ENCODE results near the gene FOXRED1.

FOXRED1 gene

GRCh38 chr11:126293726-126294125 is 24.8 kb downstream of the FOXRED1 start:
- TF ChIP-seq, protein P1, sequence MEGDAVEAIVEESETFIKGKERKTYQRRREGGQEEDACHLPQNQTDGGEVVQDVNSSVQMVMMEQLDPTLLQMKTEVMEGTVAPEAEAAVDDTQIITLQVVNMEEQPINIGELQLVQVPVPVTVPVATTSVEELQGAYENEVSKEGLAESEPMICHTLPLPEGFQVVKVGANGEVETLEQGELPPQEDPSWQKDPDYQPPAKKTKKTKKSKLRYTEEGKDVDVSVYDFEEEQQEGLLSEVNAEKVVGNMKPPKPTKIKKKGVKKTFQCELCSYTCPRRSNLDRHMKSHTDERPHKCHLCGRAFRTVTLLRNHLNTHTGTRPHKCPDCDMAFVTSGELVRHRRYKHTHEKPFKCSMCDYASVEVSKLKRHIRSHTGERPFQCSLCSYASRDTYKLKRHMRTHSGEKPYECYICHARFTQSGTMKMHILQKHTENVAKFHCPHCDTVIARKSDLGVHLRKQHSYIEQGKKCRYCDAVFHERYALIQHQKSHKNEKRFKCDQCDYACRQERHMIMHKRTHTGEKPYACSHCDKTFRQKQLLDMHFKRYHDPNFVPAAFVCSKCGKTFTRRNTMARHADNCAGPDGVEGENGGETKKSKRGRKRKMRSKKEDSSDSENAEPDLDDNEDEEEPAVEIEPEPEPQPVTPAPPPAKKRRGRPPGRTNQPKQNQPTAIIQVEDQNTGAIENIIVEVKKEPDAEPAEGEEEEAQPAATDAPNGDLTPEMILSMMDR (IDR thresholded peaks at IDR 0.05), result no peak
- Histone ChIP-seq H3K9me3 (ENCODE audit: control insufficient read depth, low read length) (no peaks in the 10 kb centered on the region), H3K36me3 (ENCODE audit: control insufficient read depth, insufficient read depth, low read length) (no peaks in the 10 kb centered on the region), H3K4me3 (ENCODE audit: low read depth, low read length) (no peak overlapping the region), H3K4me1 (no peaks in the 10 kb centered on the region), H3K27ac (no peak overlapping the region), H3K9ac (no peak overlapping the region), H2AFZ (no peak overlapping the region), H3K4me2 (ENCODE audit: low read length) (no peak overlapping the region), H3K27me3 (ENCODE audit: control insufficient read depth, insufficient read depth, low read length) (no peaks in the 10 kb centered on the region), H3K79me2 (no peaks in the 10 kb centered on the region)

- no peaks in the 10 kb centered on the region for H3K4me1 ChIP-seq
Observed at GRCh38 chr11:126297004-126297403, 28.1 kb downstream of the FOXRED1 start.

DNA sequence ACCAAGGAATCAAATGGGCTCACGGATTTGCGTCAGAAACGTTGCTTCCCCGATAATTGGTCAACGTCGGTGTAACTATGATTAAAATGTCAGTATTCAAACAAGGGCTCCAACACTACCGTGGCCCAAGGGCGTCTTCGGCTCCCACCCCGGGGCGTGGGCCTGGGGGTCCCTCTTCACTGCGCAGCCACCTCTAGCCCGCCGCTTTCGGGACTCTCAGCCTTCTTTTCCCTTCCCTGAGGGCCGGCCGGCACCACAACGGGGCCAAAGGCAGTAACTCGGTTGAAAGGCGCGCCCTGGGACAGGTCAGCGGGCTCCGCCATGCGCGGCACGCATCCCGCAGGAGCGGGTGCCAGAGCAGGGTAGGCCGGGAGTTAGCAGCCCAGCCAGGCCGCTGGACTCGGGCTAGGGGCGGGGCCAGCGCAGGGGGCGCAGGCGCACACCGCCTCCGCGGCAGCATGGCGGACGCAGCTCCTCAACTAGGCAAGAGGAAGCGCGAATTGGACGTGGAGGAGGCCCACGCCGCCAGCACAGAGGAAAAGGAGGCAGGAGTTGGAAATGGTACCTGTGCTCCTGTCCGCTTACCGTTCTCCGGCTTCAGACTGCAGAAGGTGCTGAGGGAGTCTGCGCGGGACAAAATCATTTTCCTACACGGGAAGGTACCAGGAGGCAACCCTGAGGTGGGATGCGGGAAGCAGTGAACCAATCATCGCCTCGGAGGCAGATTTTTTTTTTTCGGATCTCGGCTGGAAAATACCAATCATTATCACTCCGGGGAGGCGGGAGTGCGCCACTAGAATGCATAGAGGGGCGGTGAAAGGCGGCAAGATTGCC is 34.9 kb downstream of the FOXRED1 start, which contains the start of gene DCPS:
DCPS (plus strand) TSS at position 438 of the 834 bp plus-strand sequence; CDS start at position 459, 21 bp downstream.
- Histone ChIP-seq H3K27ac (peak within 1 kb of the TSS; percentile 82), H3K4me3 (ENCODE audit: low read depth, low read length) (peak within 1 kb of the TSS; percentile 72), H3K9ac (peak within 1 kb of the TSS; percentile 80), H3K27me3 (ENCODE audit: control insufficient read depth, insufficient read depth, low read length) (no peaks in the 10 kb centered on the region), H3K4me2 (ENCODE audit: low read length) (peak within 1 kb of the TSS; percentile 66), H3K79me2 (no peaks in the 10 kb centered on the region), H3K4me1 (peaks cover 3% of the 10 kb centered on the region), H3K9me3 (ENCODE audit: control insufficient read depth, low read length) (no peaks in the 10 kb centered on the region), H2AFZ (peak within 1 kb of the TSS; percentile 98), H3K36me3 (ENCODE audit: control insufficient read depth, insufficient read depth, low read length) (no peaks in the 10 kb centered on the region)
- TF ChIP-seq, protein P1 (IDR thresholded peaks at IDR 0.05), result no peak

More at GRCh38 chr11:126297004-126297403, 28.1 kb downstream of the FOXRED1 start:
- Histone ChIP-seq H3K36me3 (ENCODE audit: control insufficient read depth, insufficient read depth, low read length) (no peaks in the 10 kb centered on the region), H3K9me3 (ENCODE audit: control insufficient read depth, low read length) (no peaks in the 10 kb centered on the region), H3K79me2 (no peaks in the 10 kb centered on the region), H3K4me2 (ENCODE audit: low read length) (no peak overlapping the region), H2AFZ (no peak overlapping the region), H3K27ac (no peak overlapping the region), H3K4me3 (ENCODE audit: low read depth, low read length) (no peak overlapping the region), H3K9ac (no peak overlapping the region), H3K27me3 (ENCODE audit: control insufficient read depth, insufficient read depth, low read length) (no peaks in the 10 kb centered on the region)
- TF ChIP-seq, protein P1 (IDR thresholded peaks at IDR 0.05), result no peak

DNA sequence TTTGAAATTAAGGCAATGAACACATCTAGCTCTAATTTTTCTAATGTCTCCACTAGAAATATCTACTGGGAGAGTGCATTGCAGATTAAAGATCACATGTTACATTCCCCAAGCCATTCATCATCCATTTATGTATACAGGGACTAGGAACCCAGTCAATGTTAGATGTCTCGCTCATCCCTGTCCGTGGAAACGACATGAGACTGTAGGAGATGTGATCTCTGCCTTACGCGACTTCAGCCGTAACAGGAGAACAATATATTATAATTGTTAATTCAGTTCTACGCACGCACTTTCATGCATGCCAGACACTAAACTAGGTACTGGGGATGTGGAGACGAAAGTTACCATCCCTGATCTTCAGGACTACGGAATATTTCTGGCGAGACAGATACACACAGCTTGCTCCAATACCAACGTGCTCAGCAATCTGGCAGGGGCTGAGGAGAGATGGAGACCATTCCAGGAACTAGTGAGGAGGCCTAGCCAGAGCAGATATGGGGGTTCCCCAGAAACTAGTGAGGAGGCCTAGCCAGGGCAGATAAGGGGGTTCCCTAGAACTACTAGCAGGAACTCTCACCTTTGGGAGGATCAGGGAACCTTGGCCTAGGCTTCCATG is 35.6 kb downstream of the FOXRED1 start:
- no peaks in the 10 kb centered on the region for H3K27me3 ChIP-seq (ENCODE audit: control insufficient read depth, insufficient read depth, low read length)
- no peak overlapping the region for H3K9ac ChIP-seq
- peak overlapping the region; percentile 72 for H3K4me3 ChIP-seq (ENCODE audit: low read depth, low read length)
- no peaks in the 10 kb centered on the region for H3K36me3 ChIP-seq (ENCODE audit: control insufficient read depth, insufficient read depth, low read length)
- peak overlapping the region; percentile 66 for H3K4me2 ChIP-seq (ENCODE audit: low read length)
- peaks cover 3% of the 10 kb centered on the region for H3K4me1 ChIP-seq
- H3K9me3 ChIP-seq (ENCODE audit: control insufficient read depth, low read length), result no peaks in the 10 kb centered on the region
- TF ChIP-seq, protein P1 (IDR thresholded peaks at IDR 0.05), result no peak
- H3K27ac ChIP-seq, result peak overlapping the region; percentile 82
- H3K79me2 ChIP-seq, result no peaks in the 10 kb centered on the region
- H2AFZ ChIP-seq, result peak overlapping the region; percentile 98
